Stimulated activated CD4-positive, alpha-beta T cell treated with anti-CD3 and anti-CD28 coated beads, Interleukin-1b, Interleukin-23, amount 100 ng/mL, for 24 hours (primary cell): ENCODE results near the gene CDH4.

ENCODE experiments used
- DNase-seq, 4 experiments: peaks; one replicate each; pipeline ENCODE4 v3.0.0-alpha.2; 2020; ENCODE audit warnings: low read depth in 4 of 4, low spot score in 1 of 4

Gene CDH4

DNA sequence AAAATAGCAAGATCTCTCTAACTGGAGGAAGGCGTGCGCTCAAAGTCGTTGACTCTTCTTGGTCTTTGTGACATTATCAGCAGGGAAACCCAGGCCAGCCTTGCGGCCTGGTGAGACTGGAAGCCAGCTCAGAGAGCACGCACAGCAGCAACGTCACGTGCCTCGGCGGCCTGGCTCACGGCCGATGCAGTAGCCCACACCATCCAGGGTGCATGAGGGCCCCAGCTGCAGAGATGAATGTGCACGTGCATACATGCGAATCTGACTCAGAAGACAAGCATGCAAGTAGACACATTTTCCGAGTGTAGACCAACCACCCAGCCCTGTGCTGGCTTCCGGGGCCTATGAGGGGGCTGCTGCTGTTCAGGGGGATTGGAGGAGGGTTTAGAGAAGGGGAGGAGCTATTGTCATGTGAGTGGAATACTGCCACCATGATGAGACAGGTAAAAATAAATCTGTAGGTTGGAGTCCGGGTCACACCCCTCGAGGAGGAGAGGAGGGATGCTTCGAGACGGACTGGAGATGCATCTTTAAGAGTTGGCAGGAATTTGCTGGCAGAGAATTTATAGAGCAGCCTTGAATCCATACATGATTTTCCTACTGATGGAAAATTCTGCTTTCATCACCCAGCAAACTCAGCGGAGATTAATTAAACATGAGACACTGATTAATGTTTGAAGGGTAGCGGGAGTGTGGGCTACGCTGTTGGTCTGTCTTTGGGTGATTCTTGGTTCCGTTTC lies 388.2 kb downstream of the CDH4 start:
- DNase-seq, result no peak

DNA sequence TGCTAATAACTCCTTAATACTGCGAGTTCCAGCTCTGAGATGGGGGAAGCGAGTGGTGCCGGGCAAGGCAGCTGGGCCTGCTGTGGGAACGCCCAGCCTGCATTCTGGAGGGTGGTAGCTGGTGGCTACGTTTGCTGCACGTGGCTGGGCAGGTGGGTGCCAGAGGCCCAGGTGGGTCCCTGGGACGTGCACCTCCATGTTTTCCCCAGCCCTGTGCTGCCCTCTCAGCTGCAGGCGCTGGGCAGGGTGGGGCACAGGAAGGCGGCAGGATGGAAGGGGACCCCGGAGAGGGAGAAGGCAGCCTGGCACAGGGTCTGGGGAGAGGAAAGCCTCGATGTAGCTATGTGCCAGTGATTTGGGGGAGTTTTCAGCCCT lies 388.8 kb downstream of the CDH4 start:
- no peak for DNase-seq

DNA sequence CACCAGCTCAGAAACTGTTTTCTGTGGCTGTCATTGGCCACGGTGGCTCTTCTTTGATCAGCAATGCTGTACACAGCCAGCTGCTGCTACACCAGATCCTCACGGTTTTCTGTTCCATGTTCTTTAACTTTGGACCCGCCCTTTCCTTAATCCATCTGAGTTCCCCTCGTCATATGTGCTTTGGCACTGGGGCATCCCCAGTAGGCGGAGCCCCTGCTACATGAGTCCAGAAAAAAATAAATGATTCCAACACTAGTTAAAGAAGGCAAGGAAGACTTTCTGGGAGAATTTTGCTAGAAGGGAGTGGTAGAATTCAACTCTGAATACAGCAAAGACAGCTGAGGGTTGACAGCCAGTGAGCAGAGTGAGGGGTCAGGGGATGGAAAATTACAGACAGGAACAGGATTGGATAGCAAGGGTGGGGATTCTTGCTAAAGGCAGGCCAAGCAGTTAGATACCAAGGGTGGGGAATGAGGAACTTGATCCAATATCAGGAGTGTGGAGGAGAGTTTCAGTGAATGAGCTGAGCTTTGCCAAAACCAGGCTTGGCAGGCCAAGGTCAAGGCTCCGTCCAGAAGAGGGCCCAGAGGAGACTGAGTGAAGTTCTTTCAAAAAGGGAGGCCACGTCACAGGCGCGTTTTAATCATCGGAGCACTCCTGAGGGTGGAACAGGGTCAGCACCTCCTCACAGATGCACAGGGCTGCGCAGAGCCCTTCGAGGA lies 391.8 kb downstream of the CDH4 start:
- no peak for DNase-seq

DNA sequence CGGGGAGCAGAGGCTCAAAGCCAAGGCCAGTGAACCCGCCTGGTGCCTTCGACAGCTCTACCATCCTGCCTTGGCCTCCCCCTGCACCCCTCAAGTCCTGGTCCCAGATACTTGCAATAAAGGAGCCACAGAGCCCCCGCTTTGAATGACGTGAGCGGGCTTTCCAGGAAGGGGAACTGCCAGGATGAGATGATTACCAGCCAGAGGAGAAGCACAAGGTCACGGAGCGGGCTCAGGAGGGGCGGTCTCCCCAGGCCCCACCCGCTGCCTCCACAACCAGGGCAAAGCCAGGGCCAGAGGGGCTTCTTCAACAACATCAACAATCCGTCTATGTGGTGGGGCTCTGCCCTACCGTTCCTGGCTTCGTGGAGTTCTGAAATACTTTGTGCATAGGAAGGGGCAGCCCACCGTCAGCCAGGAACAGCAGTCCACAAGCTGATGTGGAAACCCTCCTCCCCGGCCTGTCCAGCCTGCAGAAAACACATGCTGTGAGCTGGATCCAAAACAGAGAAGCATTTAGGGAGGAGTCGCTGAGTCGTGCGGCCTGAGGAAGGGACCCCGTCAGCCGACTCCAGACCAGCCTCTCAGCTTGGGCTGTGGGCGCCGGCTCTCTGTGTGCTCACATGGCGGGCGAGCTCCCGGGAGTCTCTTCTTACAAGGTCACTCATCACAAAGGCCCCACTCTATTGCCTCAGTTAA lies 392.5 kb downstream of the CDH4 start:
- DNase-seq, result no peak

DNA sequence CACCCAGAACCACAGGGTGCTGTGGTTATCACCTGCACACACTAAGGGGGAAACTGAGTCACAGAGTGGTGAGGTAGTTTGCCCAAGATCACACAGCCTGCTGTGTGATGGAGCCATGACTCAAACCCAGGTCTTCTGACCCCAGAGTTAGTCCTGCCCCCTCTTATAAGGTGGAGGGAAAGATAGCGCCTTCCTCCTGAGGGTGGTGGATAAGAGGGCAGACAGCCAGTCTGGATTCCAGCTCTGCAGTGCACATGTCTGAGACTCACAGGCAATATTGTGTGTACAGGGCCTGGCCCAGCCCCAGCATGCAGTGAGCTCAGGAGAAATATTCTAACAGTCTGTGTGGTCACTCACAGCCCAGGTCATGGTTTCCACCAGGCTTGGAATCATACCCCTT lies 393.7 kb downstream of the CDH4 start:
- no peak for DNase-seq

DNA sequence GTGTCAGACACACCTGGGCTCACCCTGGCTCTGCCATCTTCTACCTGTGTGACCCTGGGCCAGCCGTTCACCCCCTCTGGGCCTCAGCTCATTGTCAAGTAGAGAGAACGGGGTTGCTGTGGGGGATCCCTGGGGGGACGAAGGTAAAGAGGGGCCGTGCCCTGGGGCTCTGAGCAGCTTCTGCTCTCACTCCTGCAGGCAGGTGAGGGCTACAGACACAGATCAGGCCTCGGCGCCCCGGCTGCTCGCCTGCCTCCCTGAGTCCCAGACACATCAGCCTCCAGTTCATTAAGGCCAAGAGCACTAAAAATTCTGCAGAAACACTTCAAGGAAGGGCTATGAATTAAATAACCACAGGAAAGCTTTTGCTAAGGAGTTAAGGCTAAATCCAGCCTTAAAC lies 394.4 kb downstream of the CDH4 start:
- no peak for DNase-seq

DNA sequence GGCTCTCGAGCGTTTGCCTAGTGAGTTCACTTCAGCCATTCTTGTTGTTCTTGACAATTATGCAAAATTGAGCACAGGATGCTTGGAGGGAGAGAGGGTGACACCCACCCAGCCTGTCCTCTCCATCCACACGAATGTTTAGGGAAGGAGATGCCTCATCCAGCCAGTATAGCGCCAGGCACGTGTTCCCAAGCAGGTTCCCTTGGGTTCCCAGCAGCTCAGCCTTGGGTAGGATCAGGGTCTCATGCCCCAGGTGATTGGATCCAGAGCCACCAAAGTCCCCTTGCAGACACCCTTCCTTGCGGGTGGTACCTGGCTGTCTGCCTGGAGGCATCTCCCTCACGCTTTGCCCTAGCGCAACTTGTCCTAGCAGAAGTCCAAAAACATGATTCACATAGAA lies 394.9 kb downstream of the CDH4 start:
- DNase-seq, result no peak

DNA sequence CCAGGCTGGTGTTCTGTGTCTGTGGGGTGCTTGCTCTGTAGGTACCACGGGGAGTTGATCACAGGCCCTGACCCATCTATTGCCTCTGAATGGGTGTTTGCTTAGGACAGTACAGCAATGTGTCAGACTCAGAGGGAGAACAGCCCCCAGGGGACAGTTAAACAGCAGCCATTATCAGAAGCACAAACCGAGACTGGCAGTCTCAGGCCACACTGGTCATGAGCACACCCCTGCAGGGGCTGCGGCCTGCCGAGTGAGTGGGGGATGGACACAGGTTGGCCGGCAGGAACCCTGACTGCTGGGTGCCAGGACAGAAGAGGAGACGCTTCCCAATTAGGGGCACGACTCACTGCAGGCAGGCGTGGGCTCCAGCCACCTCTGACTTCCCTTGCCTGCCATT lies 395.6 kb downstream of the CDH4 start:
- no peak for DNase-seq

DNA sequence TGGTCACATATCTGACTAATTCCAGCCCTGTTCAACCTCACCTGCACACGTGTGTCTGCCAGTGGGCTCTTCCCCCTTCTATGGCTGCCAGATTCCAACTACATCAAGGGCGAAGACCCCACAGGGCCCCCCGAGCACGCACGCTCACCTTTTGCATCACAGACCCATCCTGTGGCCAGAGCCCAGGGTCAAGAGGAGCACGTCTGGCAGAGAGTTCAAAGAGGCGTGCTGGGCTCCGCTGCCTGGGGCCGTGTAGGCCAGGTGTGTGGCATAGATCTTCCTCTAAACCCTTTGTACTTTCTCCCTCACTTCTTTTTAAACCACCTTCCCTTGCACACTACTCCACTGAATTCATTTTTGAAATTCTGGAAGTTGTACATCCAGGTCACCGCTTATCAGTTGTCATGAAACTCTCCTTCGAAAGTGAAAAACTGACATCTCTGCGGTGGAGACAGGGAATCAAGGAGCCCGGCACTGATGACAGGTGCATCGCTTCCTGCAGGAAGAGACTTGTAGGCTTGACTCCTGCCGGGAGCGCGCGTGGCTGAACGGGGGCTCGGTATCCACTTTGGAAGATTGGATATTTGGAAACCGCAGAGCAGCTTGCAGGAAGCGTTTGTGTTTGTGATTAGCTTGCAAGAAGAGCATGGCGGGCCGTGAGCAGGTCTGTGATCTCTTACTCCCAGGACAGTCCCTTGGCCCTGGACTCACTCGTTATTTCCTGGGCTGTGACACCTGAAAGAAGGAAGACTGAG lies 397.2 kb downstream of the CDH4 start:
- DNase-seq, result no peak

DNA sequence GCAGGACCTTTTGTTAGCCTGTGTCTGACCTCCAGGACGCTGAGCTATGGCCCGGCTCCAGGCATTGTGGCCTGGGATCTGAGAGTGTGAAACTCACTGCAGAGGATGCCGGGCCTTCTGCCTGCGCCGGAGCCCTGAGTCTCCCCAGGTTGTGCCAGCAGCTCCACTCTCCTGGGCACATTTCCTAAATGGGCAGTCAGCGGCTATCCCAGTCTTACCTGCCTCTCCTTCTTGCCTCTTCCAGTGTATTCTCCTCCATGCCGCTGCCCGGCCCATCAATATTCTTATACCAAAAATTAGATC lies 397.8 kb downstream of the CDH4 start:
- no peak for DNase-seq

DNA sequence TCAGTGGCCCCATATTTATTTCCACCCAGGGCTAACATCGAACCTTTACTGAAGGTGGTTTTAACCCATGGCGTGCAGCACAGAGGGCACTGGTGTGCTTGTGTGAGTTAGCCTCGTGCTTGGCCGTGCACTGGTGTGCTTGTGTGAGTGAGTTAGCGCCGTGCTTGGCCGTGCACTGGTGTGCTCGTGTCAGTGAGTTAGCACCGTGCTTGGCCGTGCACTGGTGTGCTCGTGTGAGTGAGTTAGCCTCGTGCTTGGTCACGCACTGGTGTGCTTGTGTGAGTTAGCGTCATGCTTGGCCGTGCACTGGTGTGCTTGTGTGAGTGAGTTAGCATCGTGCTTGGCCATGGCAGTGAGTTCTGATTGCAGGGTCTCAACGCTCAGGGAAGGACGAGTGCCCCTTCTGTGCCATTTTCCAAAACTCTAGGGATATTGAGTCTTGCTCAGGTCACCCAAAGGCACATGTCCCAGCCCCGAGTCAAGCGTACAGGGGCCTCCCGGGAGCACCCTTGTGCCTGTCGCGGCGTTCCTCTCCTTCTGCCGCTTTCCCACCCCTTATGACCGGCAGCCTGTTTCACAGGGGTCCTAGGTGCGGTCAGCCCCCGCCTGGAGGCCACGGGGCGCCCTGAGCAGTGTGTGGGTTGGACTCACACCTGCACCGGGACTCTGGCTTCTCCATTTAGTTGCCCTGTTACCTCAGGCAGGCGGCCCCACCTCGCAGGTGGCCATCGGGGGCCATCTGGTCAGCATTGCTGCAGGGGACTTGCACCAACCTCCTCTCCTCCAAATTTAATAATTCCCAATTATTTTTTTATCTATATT lies 399.1 kb downstream of the CDH4 start:
- no peak for DNase-seq

DNA sequence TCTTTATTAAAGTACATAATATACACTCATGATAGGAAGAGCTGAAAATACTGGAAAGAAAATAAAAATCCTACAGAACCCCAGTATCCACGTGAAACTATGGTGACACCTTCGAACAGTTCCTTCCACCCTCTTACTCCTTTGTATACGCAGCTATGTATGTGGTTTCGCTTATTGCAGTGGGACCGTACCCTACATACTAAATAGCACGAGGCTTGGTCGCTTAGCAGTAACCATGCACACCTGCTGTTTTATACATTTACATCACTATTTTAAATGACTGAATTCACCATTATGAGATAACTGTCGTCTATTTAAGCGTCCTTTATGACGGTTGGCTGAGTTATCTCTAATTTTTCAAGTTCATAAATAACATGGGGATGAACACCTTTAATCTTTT lies 400.1 kb downstream of the CDH4 start:
- no peak for DNase-seq

DNA sequence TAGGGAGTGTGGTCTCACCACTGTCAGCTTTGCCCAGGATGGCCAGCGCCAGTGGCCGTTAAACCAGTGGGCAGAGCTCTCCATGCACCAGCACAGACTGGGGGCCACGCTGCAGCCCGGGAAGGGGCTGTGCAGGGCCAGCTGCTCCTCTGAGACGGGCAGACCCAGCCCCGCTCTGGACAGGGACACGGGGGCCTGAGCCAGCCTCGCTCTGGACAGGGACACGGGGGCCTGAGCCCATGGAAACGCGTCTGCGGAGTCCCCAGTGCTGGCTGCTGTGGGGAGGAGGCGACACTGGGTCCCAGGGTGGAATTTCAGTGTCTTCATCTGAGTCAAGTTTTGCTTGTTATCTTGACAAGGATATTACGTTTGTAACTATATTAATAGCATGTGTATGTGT lies 402.7 kb downstream of the CDH4 start:
- no peak for DNase-seq

DNA sequence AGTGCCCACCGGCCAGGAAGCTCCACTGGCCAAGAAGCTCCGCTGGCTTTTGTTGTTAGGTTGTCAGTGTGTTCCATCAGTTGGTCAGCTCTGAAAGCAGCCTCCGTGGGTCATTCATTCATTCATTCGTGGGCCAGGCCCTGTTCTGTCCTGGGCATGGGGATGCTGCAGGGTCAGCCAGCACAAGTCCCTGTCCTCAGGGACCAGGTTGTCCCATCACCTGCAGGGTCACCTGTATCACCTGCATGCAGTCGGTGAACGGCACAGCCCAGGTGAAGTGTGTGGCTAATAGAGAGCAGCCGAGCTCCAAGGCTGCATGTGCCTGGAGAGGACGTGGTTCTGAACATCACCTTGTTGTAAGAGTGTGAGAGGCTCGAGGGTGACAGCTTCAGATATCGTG lies 403.5 kb downstream of the CDH4 start:
- no peak for DNase-seq

DNA sequence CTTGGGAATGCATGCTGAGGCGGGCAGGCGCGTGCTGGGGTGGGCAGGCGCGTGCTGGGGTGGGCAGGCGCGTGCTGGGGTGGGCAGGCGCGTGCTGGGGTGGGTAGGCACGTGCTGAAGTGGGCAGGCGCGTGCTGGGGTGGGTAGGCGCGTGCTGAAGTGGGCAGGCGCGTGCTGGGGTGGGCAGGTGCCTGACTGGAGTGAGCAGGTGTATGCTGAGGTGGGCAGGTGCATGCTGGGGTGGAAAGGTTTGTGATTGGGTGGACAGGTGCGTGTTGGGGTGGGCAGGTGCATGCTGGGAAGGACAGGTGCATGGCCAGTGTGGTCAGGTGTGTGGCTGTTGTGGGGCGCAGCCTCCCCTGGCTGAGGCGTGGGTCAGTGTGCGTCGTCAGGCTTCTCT lies 404.1 kb downstream of the CDH4 start:
- DNase-seq, result no peak

DNA sequence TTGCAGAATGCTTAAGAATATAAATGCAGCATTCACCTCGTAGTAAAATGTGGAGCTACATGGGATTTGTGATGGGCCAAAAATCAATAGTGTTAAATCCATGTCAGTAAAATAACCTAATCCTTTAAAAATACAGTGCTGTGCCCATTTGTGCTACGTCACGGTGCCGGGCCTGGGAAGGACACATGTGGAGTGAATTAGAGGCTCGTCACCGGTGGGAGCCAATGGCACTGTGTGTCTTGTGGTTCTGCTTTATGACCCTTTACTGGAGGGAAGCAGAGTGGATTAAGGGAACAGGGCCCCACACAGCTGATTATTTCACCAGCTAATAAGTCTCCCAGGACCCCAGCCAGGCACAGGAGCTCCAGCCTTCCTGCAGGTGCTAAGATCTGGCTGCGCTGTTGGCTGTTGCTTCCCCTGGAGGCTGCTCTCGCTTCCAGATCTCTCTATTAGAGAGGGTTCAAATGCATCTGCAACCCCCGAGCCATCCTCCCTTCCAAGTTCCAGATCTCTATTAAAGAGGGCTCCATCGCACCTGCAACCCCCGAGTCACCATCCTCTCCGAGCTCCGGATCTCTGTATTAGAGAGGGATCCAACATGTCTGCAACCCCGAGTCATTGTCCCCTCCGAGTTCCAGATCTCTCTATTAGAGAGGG lies 405.8 kb downstream of the CDH4 start:
- no peak for DNase-seq

DNA sequence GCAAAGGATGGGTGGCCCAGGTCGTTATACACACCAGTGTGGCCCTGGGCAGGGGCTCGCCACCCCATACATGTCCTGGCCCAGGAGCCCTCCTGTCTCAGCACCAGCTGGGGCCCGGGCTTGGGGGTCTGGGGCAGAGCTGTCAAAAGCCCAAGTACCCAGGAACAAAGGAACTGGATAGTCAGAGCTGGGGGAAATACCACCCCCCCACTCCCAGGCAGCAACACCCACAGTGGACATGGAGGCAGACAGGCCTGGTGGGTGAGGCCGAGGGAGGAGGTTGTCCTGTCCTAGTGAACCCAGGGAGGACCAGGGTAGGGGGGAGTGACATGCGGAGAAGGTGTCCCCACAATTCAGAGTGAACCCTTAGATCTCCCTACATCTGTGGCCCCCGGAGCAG lies 406.5 kb downstream of the CDH4 start:
- DNase-seq, result no peak

DNA sequence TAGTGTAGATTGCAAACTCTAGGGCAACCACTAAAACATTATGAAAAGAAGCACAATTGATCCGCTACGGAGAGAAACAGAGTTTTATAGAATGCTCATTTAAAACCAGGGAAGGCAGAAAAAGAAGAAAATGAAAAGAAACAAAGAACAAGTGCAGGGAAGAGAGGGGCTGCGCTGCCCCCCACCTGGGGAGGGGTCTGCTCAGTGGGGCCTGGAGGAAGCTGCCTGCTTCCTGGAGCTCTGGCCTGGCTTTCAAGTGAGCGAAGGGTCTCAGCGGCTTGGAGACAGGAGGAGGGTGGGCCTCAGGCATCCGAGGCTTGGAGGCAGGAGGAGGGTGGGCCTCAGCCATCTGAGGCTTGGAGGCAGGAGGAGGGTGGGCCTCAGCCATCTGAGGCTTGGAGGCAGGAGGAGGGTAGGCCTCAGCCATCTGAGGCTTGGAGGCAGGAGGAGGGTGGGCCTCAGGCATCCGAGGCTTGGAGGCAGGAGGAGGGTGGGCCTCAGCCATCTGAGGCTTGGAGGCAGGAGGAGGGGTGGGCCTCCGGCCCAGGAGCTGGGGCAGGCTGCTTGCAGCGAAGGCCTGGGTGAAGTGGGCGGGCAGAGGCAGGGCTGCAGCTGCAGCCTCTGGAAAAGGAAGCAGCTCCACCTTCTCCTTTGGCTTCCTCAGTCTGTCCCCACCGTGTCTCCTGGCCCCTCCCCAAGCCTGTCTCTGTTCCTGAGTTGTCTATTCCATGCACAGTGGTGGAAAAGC lies 407.4 kb downstream of the CDH4 start:
- DNase-seq, result no peak

DNA sequence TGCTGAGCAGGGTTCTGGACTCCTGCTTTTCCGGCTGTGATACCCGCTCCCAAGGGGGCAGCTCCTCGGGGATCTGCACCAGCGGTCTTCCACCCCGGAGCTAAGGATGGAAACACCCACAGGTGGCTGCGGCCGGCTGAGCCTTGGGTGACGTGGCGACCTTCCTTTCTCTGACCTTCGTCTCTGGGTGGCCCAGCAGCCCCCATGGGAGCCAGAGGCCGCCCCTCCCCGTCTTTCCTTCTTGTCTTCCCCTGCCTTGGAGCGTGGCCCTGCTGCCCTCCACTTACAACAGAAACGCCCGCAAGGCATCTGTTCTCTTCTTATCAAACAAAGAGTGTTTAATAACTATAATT lies 407.9 kb downstream of the CDH4 start:
- no peak for DNase-seq

DNA sequence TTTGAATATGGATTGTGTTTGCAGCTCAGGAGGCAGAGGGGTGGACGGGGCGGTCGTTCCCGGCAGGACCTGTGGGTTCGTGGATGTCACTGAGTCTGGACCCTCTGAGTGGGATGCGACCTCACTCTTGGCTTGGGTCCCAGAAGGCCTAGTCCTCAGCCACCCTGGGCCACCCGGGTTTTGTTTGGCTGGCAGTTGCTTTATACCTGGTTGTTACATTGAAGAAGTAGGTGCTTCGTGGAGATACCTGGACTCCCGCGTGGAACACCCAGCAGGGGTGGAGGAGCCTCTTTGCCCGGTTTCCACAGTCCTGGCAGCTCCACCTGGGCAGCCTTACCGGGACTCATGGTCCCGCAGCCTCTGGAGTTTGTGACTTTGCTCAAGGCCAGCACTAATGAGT lies 408.5 kb downstream of the CDH4 start:
- DNase-seq, result no peak
